GM23338 (cell line): ENCODE data around the gene DGKB. TPM values are rescaled to one million over a fixed set of nuclear protein-coding genes. Genes with fewer than 3 reads are reported as not detected.

Source experiments
- ATAC-seq: fragments of 200-7000 bp; cut with Tn5 transposase; 3 replicates; pipeline ENCODE4 v1.9.1; 2020
- DNase-seq: peaks from one replicate; pipeline ENCODE4 v3.0.0-alpha.2; 2015; ENCODE audit warnings: low spot score
- H2AFZ ChIP-seq: fragments of 200-600 bp; sonication (generic); 2 replicates; pipeline ENCODE4 v1.8.0; 2016; ENCODE audit warnings: antibody characterized with exemption, mild to moderate bottlenecking, moderate library complexity
- H3F3A ChIP-seq: fragments of 200-600 bp; sonication (generic); replicated peaks from 2 replicates; pipeline ENCODE4 v1.8.0; 2017; ENCODE audit warnings: antibody characterized with exemption, mixed run types, low read depth
- H3K27ac ChIP-seq: fragments of 200-600 bp; sonication (generic); 2 replicates; pipeline ENCODE4 v1.6.1; 2016; ENCODE audit warnings: low read depth
- H3K27me3 ChIP-seq: fragments of 200-600 bp; sonication (generic); 2 replicates; pipeline ENCODE4 v1.8.0; 2016; ENCODE audit warnings: mild to moderate bottlenecking, mixed run types, moderate library complexity; ENCODE audit not compliant: insufficient read depth
- H3K36me3 ChIP-seq: fragments of 200-600 bp; sonication (generic); 2 replicates; pipeline ENCODE4 v1.8.0; 2016; ENCODE audit warnings: mild to moderate bottlenecking; ENCODE audit not compliant: insufficient read depth
- H3K4me1 ChIP-seq: fragments of 200-600 bp; sonication (generic); 2 replicates; pipeline ENCODE4 v1.8.0; 2016; ENCODE audit warnings: mild to moderate bottlenecking, moderate library complexity; ENCODE audit not compliant: insufficient read depth
- H3K4me2 ChIP-seq: fragments of 200-600 bp; sonication (generic); 2 replicates; pipeline ENCODE4 v1.7.1; 2017; ENCODE audit warnings: mixed run types
- H3K4me3 ChIP-seq: fragments of 200-600 bp; sonication (generic); 2 replicates; pipeline ENCODE4 v1.6.1; 2016; ENCODE audit warnings: mixed run types
- H3K79me2 ChIP-seq: fragments of 200-600 bp; sonication (generic); replicated peaks from 2 replicates; pipeline ENCODE4 v1.8.0; 2017; ENCODE audit warnings: mild to moderate bottlenecking; ENCODE audit not compliant: insufficient read depth
- H3K9me2 ChIP-seq: fragments of 200-600 bp; sonication (generic); 2 replicates; pipeline ENCODE4 v1.8.0; 2017; ENCODE audit not compliant: insufficient read depth
- H4K20me1 ChIP-seq: fragments of 200-600 bp; sonication (generic); replicated peaks from 2 replicates; pipeline ENCODE4 v1.8.0; 2017; ENCODE audit warnings: mild to moderate bottlenecking; ENCODE audit not compliant: insufficient read depth
- H3K27ac Mint-ChIP-seq: 2 replicates; pipeline ENCODE4 v1.8.0; 2020; ENCODE audit warnings: inconsistent platforms, mild to moderate bottlenecking, moderate library complexity, mixed read lengths
- H3K27me3 Mint-ChIP-seq: 3 replicates; pipeline ENCODE4 v1.8.0; 2022; ENCODE audit warnings: low read depth, mild to moderate bottlenecking, moderate library complexity, mixed read lengths, inconsistent platforms; ENCODE audit not compliant: insufficient read depth, poor library complexity
- H3K36me3 Mint-ChIP-seq: 3 replicates; pipeline ENCODE4 v1.8.0; 2021; ENCODE audit warnings: low read depth, mild to moderate bottlenecking, inconsistent platforms, moderate library complexity, mixed read lengths
- H3K4me1 Mint-ChIP-seq: 3 replicates; pipeline ENCODE4 v1.8.0; 2020; ENCODE audit warnings: mild to moderate bottlenecking, inconsistent platforms, mixed read lengths
- H3K4me3 Mint-ChIP-seq: 3 replicates; pipeline ENCODE4 v1.8.0; 2021; ENCODE audit warnings: moderate library complexity, mild to moderate bottlenecking, inconsistent platforms, mixed read lengths
- H3K9me3 Mint-ChIP-seq: 3 replicates; pipeline ENCODE4 v1.8.0; 2020; ENCODE audit warnings: moderate library complexity, mild to moderate bottlenecking, inconsistent platforms, mixed read lengths
- CREB1 ChIP-seq: fragments of 250-450 bp; sonication (Bioruptor Pico); IDR thresholded peaks from 2 replicates; pipeline ENCODE4 v1.5.0; 2020; ENCODE audit warnings: low read depth, mild to moderate bottlenecking, moderate library complexity
- CTCF ChIP-seq, 2 experiments: fragments of 200-600 bp in 1 of 2; sonication (generic) in 1 of 2; conservative IDR thresholded peaks; 2 replicates each; pipeline versions ENCODE4 v1.5.1 to v1.6.1; 2016 to 2017; ENCODE audit warnings: antibody characterized with exemption in 2 of 2, low read depth in 2 of 2, mild to moderate bottlenecking in 2 of 2, moderate library complexity in 1 of 2
- ETS1 ChIP-seq: IDR thresholded peaks from 2 replicates; pipeline ENCODE4 v1.6.1; 2016; ENCODE audit warnings: antibody characterized with exemption
- EZH2 ChIP-seq: fragments of 200-600 bp; sonication (generic); IDR thresholded peaks from one replicate; pipeline ENCODE4 v1.8.0; 2017; ENCODE audit warnings: antibody characterized with exemption, mild to moderate bottlenecking, low read depth; ENCODE audit not compliant: unreplicated experiment
- EZH2phosphoT487 ChIP-seq: fragments of 200-600 bp; sonication (generic); IDR thresholded peaks from one replicate; pipeline ENCODE4 v1.8.1; 2018; ENCODE audit warnings: antibody characterized with exemption; ENCODE audit not compliant: unreplicated experiment
- NANOG ChIP-seq: IDR thresholded peaks from 2 replicates; pipeline ENCODE4 v1.6.1; 2016; ENCODE audit warnings: antibody characterized with exemption, borderline replicate concordance
- ZNF114 ChIP-seq: fragments of 250-450 bp; sonication (Bioruptor Pico); IDR thresholded peaks from 2 replicates; pipeline ENCODE4 v1.5.0; 2020; ENCODE audit warnings: mild to moderate bottlenecking, moderate library complexity
- ZNF331 ChIP-seq: fragments of 250-450 bp; sonication (Bioruptor Pico); IDR thresholded peaks from 2 replicates; pipeline ENCODE4 v1.5.0; 2020; ENCODE audit warnings: low read depth, mild to moderate bottlenecking, moderate library complexity
- ZNF462 ChIP-seq: fragments of 250-450 bp; sonication (Bioruptor Pico); IDR thresholded peaks from 2 replicates; pipeline ENCODE4 v1.5.0; 2020; ENCODE audit warnings: mild to moderate bottlenecking, moderate library complexity
- polyA plus RNA-seq: library from polyadenylated mRNA; unstranded; fragments of >200 nt; fragmentation: Nextera tagmentation; extraction: Ambion mirVana; gene quantifications from 2 replicates; pipeline ENCODE4 v1.2.1, GENCODE V29; 2016
- total RNA-seq: library from RNA; depleted of rRNA; stranded (reverse); fragments of >200 nt; shearing (Covaris generic); gene quantifications from 2 replicates; pipeline ENCODE4 v1.2.3, GENCODE V29; 2014

Gene DGKB
- total and polyA plus RNA-seq, 2 experiments from 2014 or later = 4.8 to 11.5 TPM

GRCh38 chr7:14425559-14425958 is 477.0 kb downstream of the DGKB start:
- no peaks in the 10 kb centered on the region; the same call in 2 of the 3 replicates for H3K9me3 Mint-ChIP-seq

More at GRCh38 chr7:14425559-14425958, 477.0 kb downstream of the DGKB start:
- Histone ChIP-seq H3K27me3 (no peaks in the 10 kb centered on the region), H3K4me1 (peaks cover 4% of the 10 kb centered on the region; the same call in 1 of the 2 replicates), H3K36me3 (no peaks in the 10 kb centered on the region), H3K4me2 (no peak overlapping the region), H3K4me3 (no peak overlapping the region), H4K20me1 (no peaks in the 10 kb centered on the region), H2AFZ (no peak overlapping the region), H3F3A (no peaks in the 10 kb centered on the region), H3K79me2 (no peaks in the 10 kb centered on the region), H3K27ac (no peak overlapping the region), H3K9me2 (no peaks in the 10 kb centered on the region)
- no peaks in the 10 kb centered on the region for H3K36me3 Mint-ChIP-seq
- TF ChIP-seq ETS1 (no peak), ZNF331 (CRISPR knock-in tag) (no peak), ZNF462 (CRISPR knock-in tag) (no peak), CTCF (conservative IDR thresholded peaks at IDR 0.05; ENCODE audit: low read depth in 2 of 2) (no peak), EZH2phosphoT487 (no peak), CREB1 (CRISPR knock-in tag) (no peak), ZNF114 (no peak), EZH2 (no peak), NANOG (no peak)
- no peak for ATAC-seq
- H3K4me3 Mint-ChIP-seq = no peak overlapping the region
- peaks cover 8% of the 10 kb centered on the region; the same call in 2 of the 3 replicates for H3K4me1 Mint-ChIP-seq
- no peak for DNase-seq
- no peaks in the 10 kb centered on the region for H3K27me3 Mint-ChIP-seq
- no peak overlapping the region for H3K27ac Mint-ChIP-seq
